Activated naive CD8-positive, alpha-beta T cell treated with anti-CD3 and anti-CD28 coated beads, Interleukin-2, amount 50 U/mL, for 24 hours (primary cell): ENCODE data around the gene PRG3.

Experiments
- ATAC-seq: fragments of 150-1000 bp; cut with Tn5 transposase; one replicate; pipeline ENCODE4 v1.10.0; 2021
- DNase-seq: peaks from one replicate; pipeline ENCODE4 v3.0.0; 2021
- H3K27ac Mint-ChIP-seq: one replicate; pipeline ENCODE4 v1.8.0; 2021; ENCODE audit warnings: mild to moderate bottlenecking, mixed read lengths
- H3K27me3 Mint-ChIP-seq: one replicate; pipeline ENCODE4 v1.8.0; 2021; ENCODE audit warnings: mixed read lengths
- H3K36me3 Mint-ChIP-seq: one replicate; pipeline ENCODE4 v1.8.0; 2021; ENCODE audit warnings: low read depth, mixed read lengths
- H3K4me1 Mint-ChIP-seq: one replicate; pipeline ENCODE4 v1.8.0; 2021; ENCODE audit warnings: mixed read lengths
- H3K4me3 Mint-ChIP-seq: one replicate; pipeline ENCODE4 v1.8.0; 2021; ENCODE audit warnings: mild to moderate bottlenecking, moderate library complexity, mixed read lengths
- H3K9me3 Mint-ChIP-seq: one replicate; pipeline ENCODE4 v1.8.0; 2021; ENCODE audit warnings: mixed read lengths

Gene PRG3

GRCh38 chr11:57386178-57386940 lies 5.4 kb upstream of the PRG3 start:
- H3K36me3 Mint-ChIP-seq: no peaks in the 10 kb centered on the region
- H3K27me3 Mint-ChIP-seq: peaks cover 5% of the 10 kb centered on the region
- no peak overlapping the region for H3K27ac Mint-ChIP-seq
- no peak for DNase-seq
- H3K4me3 Mint-ChIP-seq: no peak overlapping the region
- no peaks in the 10 kb centered on the region for H3K4me1 Mint-ChIP-seq
- no peaks in the 10 kb centered on the region for H3K9me3 Mint-ChIP-seq
- no peak for ATAC-seq

GRCh38 chr11:57379732-57380131 lies 1.2 kb downstream of the PRG3 start:
- DNase-seq: no peak
- ATAC-seq: no peak
- no peak overlapping the region for H3K27ac Mint-ChIP-seq
- H3K9me3 Mint-ChIP-seq: no peaks in the 10 kb centered on the region
- H3K4me1 Mint-ChIP-seq: no peaks in the 10 kb centered on the region
- no peak overlapping the region for H3K4me3 Mint-ChIP-seq
- no peaks in the 10 kb centered on the region for H3K36me3 Mint-ChIP-seq
- peaks cover 16% of the 10 kb centered on the region for H3K27me3 Mint-ChIP-seq

DNA sequence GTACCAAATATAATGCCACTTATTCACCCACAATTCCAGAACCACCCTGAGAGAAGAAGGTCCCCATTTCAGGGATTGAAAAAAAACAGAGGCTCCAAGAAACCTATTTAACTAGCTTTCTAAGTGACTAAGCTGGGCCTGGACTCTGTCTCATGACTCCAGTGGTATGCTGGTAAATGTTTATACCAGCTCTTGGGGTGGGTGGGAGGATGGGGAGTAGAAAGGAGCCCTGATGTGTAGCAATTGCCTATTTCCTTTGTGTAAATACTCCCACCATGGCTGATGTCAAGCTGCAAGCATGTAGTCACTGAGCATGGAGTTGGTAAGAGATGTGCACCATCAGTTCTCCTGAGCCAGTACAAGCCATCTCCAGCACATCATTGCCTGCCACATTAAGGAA lies 2.8 kb downstream of the PRG3 start:
- Mint-ChIP-seq H3K27me3 (peaks cover 16% of the 10 kb centered on the region), H3K4me1 (no peaks in the 10 kb centered on the region), H3K9me3 (no peaks in the 10 kb centered on the region), H3K27ac (no peak overlapping the region), H3K4me3 (no peak overlapping the region), H3K36me3 (no peaks in the 10 kb centered on the region)
- ATAC-seq (no peak), DNase-seq (no peak)

DNA sequence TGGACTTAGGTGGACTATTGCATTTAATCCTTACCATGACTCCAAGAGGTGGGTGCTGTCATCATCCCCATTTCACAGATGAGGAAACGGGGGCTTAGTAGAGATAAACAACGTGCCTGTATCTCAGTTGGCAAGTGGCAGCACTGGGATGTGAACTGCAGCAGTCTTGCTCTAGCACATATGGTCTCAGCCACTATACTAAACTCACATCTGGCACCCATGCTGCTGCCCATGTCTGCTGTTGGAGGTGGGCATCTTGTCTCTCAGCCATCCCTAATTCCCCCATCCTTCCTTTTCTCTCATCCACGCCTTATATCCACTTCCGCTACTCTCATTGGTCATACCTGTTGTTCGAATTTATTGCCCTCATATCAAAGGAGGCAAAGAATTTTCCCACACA lies 3.8 kb downstream of the PRG3 start:
- H3K27ac Mint-ChIP-seq: no peak overlapping the region
- no peaks in the 10 kb centered on the region for H3K36me3 Mint-ChIP-seq
- H3K27me3 Mint-ChIP-seq: peaks cover 14% of the 10 kb centered on the region
- no peak for DNase-seq
- no peaks in the 10 kb centered on the region for H3K9me3 Mint-ChIP-seq
- no peak for ATAC-seq
- no peaks in the 10 kb centered on the region for H3K4me1 Mint-ChIP-seq
- no peak overlapping the region for H3K4me3 Mint-ChIP-seq

DNA sequence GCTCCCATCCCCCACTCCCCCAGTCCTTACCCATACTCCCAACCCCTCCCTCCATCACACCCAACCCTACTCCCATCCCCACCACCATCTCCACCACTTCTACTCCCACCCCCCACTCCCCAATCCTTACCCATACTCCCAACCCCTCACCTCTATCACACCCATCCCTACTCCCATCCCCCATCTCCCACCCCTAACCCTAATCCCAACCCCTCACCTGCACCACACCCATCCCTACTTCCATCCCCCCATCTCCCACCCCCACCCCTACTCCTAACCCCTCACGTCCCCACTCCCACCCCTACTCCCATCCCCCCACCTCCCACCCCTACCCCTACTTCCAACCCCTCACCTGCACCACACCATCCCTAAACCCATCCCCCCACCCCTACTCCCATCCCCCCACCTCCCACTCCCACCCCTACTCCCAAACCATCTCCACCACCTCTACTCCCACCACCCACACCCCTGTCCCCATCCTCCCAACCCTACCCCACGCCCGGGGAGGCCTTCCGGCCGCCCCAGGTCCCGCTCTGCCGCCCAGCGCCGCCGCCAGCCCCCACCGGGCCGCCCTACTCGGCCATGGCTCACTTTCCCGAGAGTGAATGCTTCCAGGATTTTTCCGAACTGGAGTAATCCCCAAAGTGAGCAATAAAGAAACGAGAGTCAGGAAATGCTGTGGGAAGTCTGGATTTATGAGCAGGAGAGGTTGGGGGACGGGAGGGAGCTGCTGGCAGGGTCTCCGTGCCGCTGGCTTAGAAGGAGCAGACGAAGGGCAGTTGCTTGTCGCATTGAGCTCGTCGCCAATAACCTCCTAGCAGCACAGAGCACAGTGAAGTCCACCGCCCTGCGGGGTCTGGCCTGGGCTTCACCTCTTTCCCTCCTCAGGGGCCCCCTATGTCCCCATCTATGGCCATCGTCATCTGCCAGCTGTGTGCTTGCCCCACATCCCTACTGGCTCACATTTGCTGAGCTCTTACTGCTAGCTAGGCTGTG lies 4.6 kb downstream of the PRG3 start:
- Mint-ChIP-seq H3K27me3 (peaks cover 14% of the 10 kb centered on the region), H3K4me3 (no peak overlapping the region), H3K36me3 (no peaks in the 10 kb centered on the region), H3K9me3 (no peaks in the 10 kb centered on the region), H3K27ac (no peak overlapping the region), H3K4me1 (no peaks in the 10 kb centered on the region)
- no peak for ATAC-seq
- no peak for DNase-seq

DNA sequence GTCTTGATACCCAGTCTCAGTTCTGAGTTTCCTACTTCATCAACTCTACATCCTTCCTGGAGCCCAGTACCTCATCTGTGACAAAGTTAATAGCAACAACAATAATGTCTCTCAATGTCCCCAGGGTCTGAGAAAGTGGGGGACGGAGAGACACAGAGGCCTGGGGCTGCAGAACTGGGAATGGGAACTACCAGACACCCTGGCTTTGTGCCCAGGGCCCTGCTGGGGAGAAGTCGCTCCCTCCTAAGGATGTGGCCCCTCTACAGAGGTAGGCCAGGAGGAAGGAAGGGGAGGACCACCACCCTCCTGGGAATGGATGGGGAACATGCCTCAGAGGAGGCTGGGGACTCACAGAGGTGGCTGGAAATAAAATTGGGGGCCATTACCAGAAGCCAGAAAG lies 5.5 kb downstream of the PRG3 start:
- Mint-ChIP-seq H3K4me3 (no peak overlapping the region), H3K4me1 (no peaks in the 10 kb centered on the region), H3K9me3 (no peaks in the 10 kb centered on the region), H3K36me3 (no peaks in the 10 kb centered on the region), H3K27me3 (peaks cover 12% of the 10 kb centered on the region), H3K27ac (no peak overlapping the region)
- DNase-seq: no peak
- ATAC-seq: no peak

DNA sequence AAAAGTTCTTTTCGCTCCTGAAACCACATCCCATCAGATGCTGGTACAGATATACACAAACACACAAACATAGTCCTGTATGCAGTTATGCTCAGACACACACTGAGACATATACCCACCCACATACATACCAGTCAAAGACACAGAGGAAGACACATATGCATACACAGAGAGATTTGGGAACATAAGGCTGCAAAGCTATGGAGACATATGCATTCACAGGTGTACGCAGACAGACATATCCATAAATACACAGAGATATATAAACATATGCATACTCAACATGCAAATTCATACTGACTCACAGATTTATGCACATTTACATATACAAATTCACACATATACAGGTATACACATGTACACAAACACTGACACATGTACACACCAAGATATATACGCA lies 6.0 kb downstream of the PRG3 start:
- Mint-ChIP-seq H3K9me3 (no peaks in the 10 kb centered on the region), H3K27ac (no peak overlapping the region), H3K27me3 (peaks cover 10% of the 10 kb centered on the region), H3K36me3 (no peaks in the 10 kb centered on the region), H3K4me3 (no peak overlapping the region), H3K4me1 (no peaks in the 10 kb centered on the region)
- ATAC-seq (no peak), DNase-seq (no peak)

DNA sequence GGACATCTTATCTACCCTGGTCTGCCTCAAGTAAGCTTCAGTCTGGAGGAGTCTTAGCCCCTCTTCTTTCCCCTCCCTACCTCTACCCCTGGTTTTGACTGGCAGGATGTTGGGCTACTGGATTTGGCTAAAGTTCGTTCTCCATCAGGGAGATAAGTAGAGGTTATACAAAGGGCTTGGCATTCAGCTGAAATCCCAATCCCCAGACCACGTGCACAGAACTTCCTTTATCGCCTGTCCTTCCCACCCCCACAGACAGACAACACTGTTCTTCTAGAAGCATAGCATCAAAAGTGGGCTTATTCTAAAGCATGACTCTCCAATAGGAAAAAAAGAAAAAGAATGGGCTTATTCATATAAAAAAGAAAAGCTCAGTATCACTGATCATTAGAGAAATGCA lies 7.8 kb downstream of the PRG3 start:
- Mint-ChIP-seq H3K9me3 (no peaks in the 10 kb centered on the region), H3K4me1 (no peaks in the 10 kb centered on the region), H3K27me3 (peaks cover 10% of the 10 kb centered on the region), H3K27ac (no peak overlapping the region), H3K4me3 (no peak overlapping the region), H3K36me3 (no peaks in the 10 kb centered on the region)
- ATAC-seq: no peak
- no peak for DNase-seq

DNA sequence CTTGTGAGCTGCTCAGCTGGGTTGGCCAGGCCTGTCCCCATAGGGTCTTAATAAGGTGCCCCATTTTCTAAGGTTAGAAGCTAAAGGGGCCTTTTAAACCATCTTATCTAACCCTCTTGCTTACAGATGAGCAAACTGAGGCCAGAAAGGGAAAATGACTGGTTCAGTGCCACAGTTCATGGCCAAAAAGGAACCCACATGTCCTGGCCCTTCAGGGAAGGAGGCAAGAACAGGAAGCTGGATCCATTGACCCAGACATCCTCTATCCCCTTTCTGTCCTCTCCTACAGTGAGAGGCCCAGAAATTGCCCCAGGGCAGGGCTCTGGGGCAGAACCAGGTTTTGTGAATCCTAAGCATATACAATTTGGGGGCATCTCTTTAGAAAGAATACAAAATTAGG lies 10.0 kb downstream of the PRG3 start:
- Mint-ChIP-seq H3K4me3 (no peak overlapping the region), H3K9me3 (no peaks in the 10 kb centered on the region), H3K36me3 (no peaks in the 10 kb centered on the region), H3K27ac (no peak overlapping the region), H3K27me3 (no peaks in the 10 kb centered on the region), H3K4me1 (no peaks in the 10 kb centered on the region)
- ATAC-seq: no peak
- no peak for DNase-seq

DNA sequence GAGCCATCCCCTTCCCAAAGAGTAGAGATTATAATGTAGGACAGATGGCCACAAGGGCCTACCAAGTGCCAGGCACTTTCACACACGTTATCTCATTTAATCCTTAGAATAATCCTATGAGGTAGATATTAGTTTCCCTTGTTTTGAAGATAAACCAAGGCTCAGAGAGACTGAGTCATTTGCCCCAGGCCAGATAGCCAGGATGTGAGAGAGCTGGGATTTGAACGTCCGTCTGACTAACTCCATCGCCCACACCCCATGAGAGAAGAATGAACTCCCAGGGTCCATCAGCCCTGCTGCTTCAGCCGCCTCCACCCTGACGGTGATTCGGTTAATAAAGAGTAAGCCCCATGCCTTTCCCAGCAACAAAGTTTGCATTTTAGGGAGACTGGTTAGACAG lies 10.7 kb downstream of the PRG3 start:
- Mint-ChIP-seq H3K4me1 (no peaks in the 10 kb centered on the region), H3K36me3 (no peaks in the 10 kb centered on the region), H3K4me3 (no peak overlapping the region), H3K9me3 (no peaks in the 10 kb centered on the region), H3K27me3 (no peaks in the 10 kb centered on the region), H3K27ac (no peak overlapping the region)
- DNase-seq (no peak), ATAC-seq (no peak)

- Mint-ChIP-seq H3K4me3 (no peak overlapping the region), H3K36me3 (no peaks in the 10 kb centered on the region), H3K27ac (no peak overlapping the region), H3K27me3 (no peaks in the 10 kb centered on the region), H3K4me1 (no peaks in the 10 kb centered on the region), H3K9me3 (no peaks in the 10 kb centered on the region)
- DNase-seq (no peak), ATAC-seq (no peak)
Measured at GRCh38 chr11:57368845-57369232, 12.1 kb downstream of the PRG3 start.

GRCh38 chr11:57368106-57368844 lies 12.7 kb downstream of the PRG3 start:
- H3K4me3 Mint-ChIP-seq: no peak overlapping the region
- no peak overlapping the region for H3K27ac Mint-ChIP-seq
- H3K9me3 Mint-ChIP-seq: no peaks in the 10 kb centered on the region
- DNase-seq (no peak), ATAC-seq (no peak)
- no peaks in the 10 kb centered on the region for H3K4me1 Mint-ChIP-seq
- H3K27me3 Mint-ChIP-seq: no peaks in the 10 kb centered on the region
- H3K36me3 Mint-ChIP-seq: no peaks in the 10 kb centered on the region

DNA sequence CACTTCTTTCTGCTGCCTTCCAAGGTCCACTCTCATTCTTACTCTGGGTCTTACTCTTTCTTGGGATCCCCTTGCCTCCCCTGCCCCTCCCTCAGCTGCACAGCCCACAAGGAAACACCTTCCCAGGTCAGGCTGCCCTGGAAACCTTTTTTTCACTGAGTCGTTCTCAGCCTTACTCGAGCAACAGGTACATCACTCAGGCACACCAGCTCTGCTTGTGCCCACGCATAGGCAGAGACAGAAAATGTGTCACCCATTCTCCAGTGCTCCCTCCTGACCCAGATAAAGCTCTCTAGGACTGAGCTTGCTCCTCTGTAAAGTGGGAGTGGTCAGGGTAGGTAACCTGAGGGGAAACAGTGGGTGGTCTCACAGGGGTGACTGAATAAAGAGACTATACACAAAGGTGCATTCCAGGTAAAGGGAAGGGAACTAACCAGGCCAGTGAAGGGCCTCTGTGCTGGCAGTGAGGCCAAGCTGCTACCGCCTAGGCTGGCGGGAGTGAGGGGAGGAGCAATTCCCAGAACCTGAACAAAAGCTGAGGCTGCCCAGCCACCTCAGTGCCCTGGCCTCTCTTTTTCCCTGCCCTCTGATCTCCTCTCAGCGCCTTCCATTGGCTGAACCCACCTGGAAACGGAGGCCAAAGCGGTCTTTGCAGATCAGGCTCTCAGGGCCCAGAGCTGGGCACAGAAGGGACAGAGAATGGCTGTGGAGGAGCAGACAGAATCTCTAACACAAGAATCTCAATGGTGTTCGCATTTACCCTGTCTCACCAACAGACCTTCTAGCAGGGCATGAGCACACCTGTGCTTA lies 15.9 kb downstream of the PRG3 start:
- Mint-ChIP-seq H3K27ac (no peak overlapping the region), H3K36me3 (no peaks in the 10 kb centered on the region), H3K9me3 (no peaks in the 10 kb centered on the region), H3K4me1 (no peaks in the 10 kb centered on the region), H3K4me3 (no peak overlapping the region), H3K27me3 (no peaks in the 10 kb centered on the region)
- ATAC-seq (no peak), DNase-seq (no peak)
